Natural killer cell (primary cell): ENCODE results near the gene PRSS36. TPM values are rescaled to one million over a fixed set of nuclear protein-coding genes. Genes with fewer than 3 reads are reported as not detected.

Experiments used
- ATAC-seq, 3 donors: fragments of 150-1000 bp in 2 of 3; fragments of 200-7000 bp in 1 of 3; cut with Tn5 transposase; 1 replicate in 1 of 3; 2 replicates in 2 of 3; pipeline ENCODE4 v1.10.0; 2021; ENCODE audit warnings: mild to moderate bottlenecking in 2 of 3, moderate library complexity in 2 of 3
- DNase-seq, 2 donors: peaks; one replicate each; pipeline versions ENCODE4 v3.0.0 to v3.0.0-alpha.2; 2013 to 2021; ENCODE audit warnings: mixed read lengths in 1 of 2
- H3K27ac ChIP-seq: one replicate; pipeline ENCODE4 v1.5.1; 2013; ENCODE audit warnings: mild to moderate bottlenecking, low read length
- H3K27me3 ChIP-seq: one replicate; pipeline ENCODE4 v1.6.1; 2013; ENCODE audit warnings: low read length; ENCODE audit not compliant: control insufficient read depth, insufficient read depth
- H3K36me3 ChIP-seq: one replicate; pipeline ENCODE4 v1.6.1; 2013; ENCODE audit warnings: low read length; ENCODE audit not compliant: control insufficient read depth, insufficient read depth
- H3K4me1 ChIP-seq: one replicate; pipeline ENCODE4 v1.6.1; 2013; ENCODE audit warnings: low read length; ENCODE audit not compliant: control insufficient read depth, insufficient read depth
- H3K4me3 ChIP-seq: one replicate; pipeline ENCODE4 v1.5.1; 2013; ENCODE audit warnings: low read length
- H3K9me3 ChIP-seq: one replicate; pipeline ENCODE4 v1.6.1; 2013; ENCODE audit warnings: low read length; ENCODE audit not compliant: control insufficient read depth, insufficient read depth
- H3K27ac Mint-ChIP-seq, 2 donors: one replicate each; pipeline ENCODE4 v1.8.0; 2022; ENCODE audit warnings: mild to moderate bottlenecking in 2 of 2, mixed read lengths in 2 of 2, moderate library complexity in 1 of 2
- H3K27me3 Mint-ChIP-seq, 2 donors: one replicate each; pipeline ENCODE4 v1.8.0; 2022; ENCODE audit warnings: low read depth in 2 of 2, mixed read lengths in 2 of 2
- H3K36me3 Mint-ChIP-seq: one replicate; pipeline ENCODE4 v1.8.0; 2022; ENCODE audit warnings: mixed read lengths
- H3K4me1 Mint-ChIP-seq, 2 donors: one replicate each; pipeline ENCODE4 v1.8.0; 2022; ENCODE audit warnings: mixed read lengths in 2 of 2
- H3K4me3 Mint-ChIP-seq: one replicate; pipeline ENCODE4 v1.8.0; 2022; ENCODE audit warnings: mild to moderate bottlenecking, moderate library complexity, mixed read lengths
- H3K9me3 Mint-ChIP-seq, 2 donors: one replicate each; pipeline ENCODE4 v1.8.0; 2022; ENCODE audit warnings: mixed read lengths in 2 of 2
- WGBS: methylation state at CpG from one replicate; pipeline ENCODE4 v1.1.7; 2013; ENCODE audit warnings: missing lambda C conversion rate; ENCODE audit not compliant: insufficient coverage; 5-methylcytosine and 5-hydroxymethylcytosine counted together
- intact Hi-C: fragments of 100-400 bp; cut with micrococcal nuclease; formaldehyde crosslinking; loops from one replicate; pipeline ENCODE4 v1.14.2; 2022
- total RNA-seq, 4 donors: library from RNA; stranded (reverse); fragments of 120-200 nt in 1 of 4; gene quantifications; one replicate each; pipeline versions ENCODE4 v1.2.3 to v1.2.4, GENCODE V29; 2013 to 2022
- TF ChIP-seq, protein P1 (sequence below): fragments of 200-600 bp; IDR thresholded peaks from one replicate; pipeline ENCODE4 v1.8.0; 2022; ENCODE audit warnings: antibody characterized with exemption

PRSS36 gene
- total RNA-seq, 3 donors from 2014 or later (not counting 1 experiment from before 2014, with no cell fraction given): 2.1 to 3.5 (median 2.3) TPM

DNA sequence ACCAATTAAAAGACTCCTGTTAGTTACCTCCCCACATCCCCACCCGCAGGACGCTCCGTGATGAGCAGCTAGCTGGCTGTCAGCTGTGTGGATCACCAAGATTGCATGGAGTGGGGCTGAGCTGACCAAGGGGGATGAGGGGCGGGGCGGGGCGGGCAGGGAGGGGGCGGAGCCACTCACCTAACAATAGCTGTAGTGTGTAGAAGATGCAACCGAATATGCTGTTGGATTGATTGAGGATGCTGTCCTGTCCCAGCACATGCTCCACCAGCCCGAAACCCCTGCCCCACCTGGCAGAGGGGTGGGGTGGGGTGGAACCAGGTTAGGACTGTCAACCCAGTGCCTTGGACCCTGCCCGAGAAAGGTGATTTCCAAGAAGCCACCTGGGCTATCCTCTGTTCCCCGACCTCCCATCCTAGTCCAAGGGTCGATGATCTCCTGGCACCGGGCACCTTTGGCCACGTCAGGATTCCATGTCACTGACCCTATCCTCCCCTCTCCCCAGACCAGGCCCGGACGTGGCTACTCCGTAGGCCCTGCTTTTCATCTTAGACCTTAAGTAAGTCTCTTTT lies 56.6 kb downstream of the PRSS36 start:
- Mint-ChIP-seq H3K4me3 (peak overlapping the region; percentile 40), H3K9me3 (no peaks in the 10 kb centered on the region), H3K36me3 (no peaks in the 10 kb centered on the region), H3K27ac (no peak overlapping the region), H3K27me3 (no peaks in the 10 kb centered on the region), H3K4me1 (peaks cover 22 to 24% of the 10 kb centered on the region in 2 donors)
- Histone ChIP-seq H3K9me3 (no peaks in the 10 kb centered on the region), H3K27ac (no peak overlapping the region), H3K4me1 (peaks cover 26% of the 10 kb centered on the region), H3K36me3 (peaks cover 13% of the 10 kb centered on the region), H3K27me3 (no peaks in the 10 kb centered on the region), H3K4me3 (no peak overlapping the region)
- WGBS: 78% methylated on average over 15 of the region's 17 CpGs
- intact Hi-C loops: loop anchor here (5.0 kb wide), 1 partner anchor 61 kb away; the partner anchor contains the start of gene STX4
- DNase-seq: no peak
- TF ChIP-seq, protein P1, sequence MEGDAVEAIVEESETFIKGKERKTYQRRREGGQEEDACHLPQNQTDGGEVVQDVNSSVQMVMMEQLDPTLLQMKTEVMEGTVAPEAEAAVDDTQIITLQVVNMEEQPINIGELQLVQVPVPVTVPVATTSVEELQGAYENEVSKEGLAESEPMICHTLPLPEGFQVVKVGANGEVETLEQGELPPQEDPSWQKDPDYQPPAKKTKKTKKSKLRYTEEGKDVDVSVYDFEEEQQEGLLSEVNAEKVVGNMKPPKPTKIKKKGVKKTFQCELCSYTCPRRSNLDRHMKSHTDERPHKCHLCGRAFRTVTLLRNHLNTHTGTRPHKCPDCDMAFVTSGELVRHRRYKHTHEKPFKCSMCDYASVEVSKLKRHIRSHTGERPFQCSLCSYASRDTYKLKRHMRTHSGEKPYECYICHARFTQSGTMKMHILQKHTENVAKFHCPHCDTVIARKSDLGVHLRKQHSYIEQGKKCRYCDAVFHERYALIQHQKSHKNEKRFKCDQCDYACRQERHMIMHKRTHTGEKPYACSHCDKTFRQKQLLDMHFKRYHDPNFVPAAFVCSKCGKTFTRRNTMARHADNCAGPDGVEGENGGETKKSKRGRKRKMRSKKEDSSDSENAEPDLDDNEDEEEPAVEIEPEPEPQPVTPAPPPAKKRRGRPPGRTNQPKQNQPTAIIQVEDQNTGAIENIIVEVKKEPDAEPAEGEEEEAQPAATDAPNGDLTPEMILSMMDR: no peak
- ATAC-seq: no peak

DNA sequence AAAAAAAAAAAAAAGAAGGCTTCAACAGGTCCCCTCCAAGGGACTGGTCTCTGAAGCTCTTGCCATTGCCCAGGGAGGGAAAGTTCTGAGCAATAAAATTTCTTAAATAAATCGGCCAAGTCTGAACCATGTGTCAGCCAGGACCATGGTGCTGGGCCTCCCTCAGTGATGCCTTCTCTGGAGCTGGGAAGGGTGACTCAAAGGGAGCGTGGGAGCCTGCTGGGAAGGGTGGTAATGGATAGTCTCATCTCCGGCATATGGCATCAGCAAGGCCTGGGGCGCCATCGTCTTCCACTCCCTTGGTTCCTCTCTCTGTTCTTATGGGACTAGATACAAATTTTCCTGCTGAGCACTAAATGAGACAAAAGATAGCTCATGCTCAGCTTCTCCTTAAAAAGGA lies 57.5 kb downstream of the PRSS36 start:
- peak overlapping the region; percentile 35 for H3K4me3 Mint-ChIP-seq
- H3K9me3 Mint-ChIP-seq: no peaks in the 10 kb centered on the region
- TF ChIP-seq, protein P1: no peak
- ATAC-seq (no peak), DNase-seq (no peak)
- Histone ChIP-seq H3K4me1 (peaks cover 26% of the 10 kb centered on the region), H3K27ac (no peak overlapping the region), H3K27me3 (no peaks in the 10 kb centered on the region), H3K36me3 (peaks cover 14% of the 10 kb centered on the region), H3K9me3 (no peaks in the 10 kb centered on the region), H3K4me3 (no peak overlapping the region)
- no peaks in the 10 kb centered on the region for H3K36me3 Mint-ChIP-seq
- intact Hi-C loops: loop anchor here (5.0 kb wide), 1 partner anchor 60 kb away; the partner anchor contains the start of gene STX4
- peaks cover 22 to 24% of the 10 kb centered on the region in 2 donors for H3K4me1 Mint-ChIP-seq
- 98% methylated on average over 5 of the region's 5 CpGs for WGBS
- H3K27me3 Mint-ChIP-seq: no peaks in the 10 kb centered on the region
- H3K27ac Mint-ChIP-seq: peak overlapping the region in 1 of 2 donors; percentile 51

DNA sequence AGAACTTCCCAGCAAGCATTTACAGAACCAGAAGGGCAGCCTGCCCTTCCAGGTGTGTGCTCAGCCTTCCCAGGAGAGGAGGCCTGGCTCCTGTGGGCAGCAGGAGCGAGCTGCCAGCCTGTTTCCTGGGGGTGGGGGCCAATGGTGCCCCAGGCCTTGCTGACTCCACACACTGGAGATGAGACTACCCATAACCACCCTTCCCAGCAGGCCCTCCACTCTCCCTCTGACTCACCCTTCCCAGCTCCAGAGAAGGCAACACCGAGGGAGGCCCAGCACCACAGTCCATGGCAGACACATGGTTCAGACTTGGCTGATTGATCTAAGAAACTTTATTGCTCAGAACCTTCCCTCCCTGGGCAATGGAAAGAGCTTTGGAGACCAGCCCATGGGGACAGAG lies 59.3 kb downstream of the PRSS36 start:
- Mint-ChIP-seq H3K9me3 (no peaks in the 10 kb centered on the region), H3K4me3 (no peak overlapping the region), H3K36me3 (no peaks in the 10 kb centered on the region), H3K27ac (no peak overlapping the region), H3K27me3 (no peaks in the 10 kb centered on the region), H3K4me1 (peaks cover 16 to 28% of the 10 kb centered on the region in 2 donors)
- no peak overlapping the region for H3K4me3 ChIP-seq
- DNase-seq (no peak), ATAC-seq (no peak)
- peaks cover 21% of the 10 kb centered on the region for H3K36me3 ChIP-seq
- intact Hi-C loops: loop anchor here (5.0 kb wide), 1 partner anchor 58 kb away; the partner anchor contains the start of gene STX4
- H3K9me3 ChIP-seq: no peaks in the 10 kb centered on the region
- H3K27ac ChIP-seq: no peak overlapping the region
- TF ChIP-seq, protein P1: no peak
- 90% methylated on average over 2 of the region's 2 CpGs for WGBS
- H3K4me1 ChIP-seq: peaks cover 20% of the 10 kb centered on the region
- no peaks in the 10 kb centered on the region for H3K27me3 ChIP-seq

DNA sequence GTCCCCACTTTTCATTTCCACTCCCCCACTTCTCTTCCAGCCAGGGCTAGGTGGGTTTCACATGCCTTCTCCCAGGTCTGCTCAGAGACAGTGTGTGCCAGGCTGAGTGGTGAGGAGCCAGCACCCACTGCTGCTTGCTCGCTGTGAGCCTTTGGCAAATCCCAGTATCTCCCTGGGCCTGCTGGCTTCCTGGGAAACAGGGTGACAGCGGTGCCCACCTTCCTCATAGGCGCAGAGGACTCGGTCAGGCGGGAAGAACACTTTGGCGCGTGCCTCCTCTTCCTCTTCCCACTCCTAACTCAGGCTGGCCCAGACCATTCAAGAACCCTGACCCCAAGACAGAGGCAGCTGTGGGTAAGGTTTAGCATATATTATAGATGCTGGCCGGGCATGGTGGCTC lies 60.7 kb downstream of the PRSS36 start:
- H3K4me1 ChIP-seq: peaks cover 10% of the 10 kb centered on the region
- no peak for ATAC-seq
- H3K27me3 ChIP-seq: no peaks in the 10 kb centered on the region
- TF ChIP-seq, protein P1: no peak
- H3K9me3 ChIP-seq: no peaks in the 10 kb centered on the region
- peaks cover 5 to 17% of the 10 kb centered on the region in 2 donors for H3K4me1 Mint-ChIP-seq
- no peaks in the 10 kb centered on the region for H3K9me3 Mint-ChIP-seq
- DNase-seq: no peak
- peaks cover 32% of the 10 kb centered on the region for H3K36me3 ChIP-seq
- no peak overlapping the region for H3K4me3 Mint-ChIP-seq
- no peak overlapping the region for H3K4me3 ChIP-seq
- H3K27me3 Mint-ChIP-seq: no peaks in the 10 kb centered on the region
- no peak overlapping the region for H3K27ac ChIP-seq
- intact Hi-C loops: no loop called here
- WGBS: 97% methylated on average over 8 of the region's 8 CpGs
- H3K36me3 Mint-ChIP-seq: no peaks in the 10 kb centered on the region
- H3K27ac Mint-ChIP-seq: no peak overlapping the region
